Measurements from ENCODE around the gene BNIP3.
"Not testable (repeated sequence)": the region's sequence is repeated elsewhere in the genome, so short reads cannot be mapped to it uniquely, and the experiment has no call there.

Gene BNIP3

DNA sequence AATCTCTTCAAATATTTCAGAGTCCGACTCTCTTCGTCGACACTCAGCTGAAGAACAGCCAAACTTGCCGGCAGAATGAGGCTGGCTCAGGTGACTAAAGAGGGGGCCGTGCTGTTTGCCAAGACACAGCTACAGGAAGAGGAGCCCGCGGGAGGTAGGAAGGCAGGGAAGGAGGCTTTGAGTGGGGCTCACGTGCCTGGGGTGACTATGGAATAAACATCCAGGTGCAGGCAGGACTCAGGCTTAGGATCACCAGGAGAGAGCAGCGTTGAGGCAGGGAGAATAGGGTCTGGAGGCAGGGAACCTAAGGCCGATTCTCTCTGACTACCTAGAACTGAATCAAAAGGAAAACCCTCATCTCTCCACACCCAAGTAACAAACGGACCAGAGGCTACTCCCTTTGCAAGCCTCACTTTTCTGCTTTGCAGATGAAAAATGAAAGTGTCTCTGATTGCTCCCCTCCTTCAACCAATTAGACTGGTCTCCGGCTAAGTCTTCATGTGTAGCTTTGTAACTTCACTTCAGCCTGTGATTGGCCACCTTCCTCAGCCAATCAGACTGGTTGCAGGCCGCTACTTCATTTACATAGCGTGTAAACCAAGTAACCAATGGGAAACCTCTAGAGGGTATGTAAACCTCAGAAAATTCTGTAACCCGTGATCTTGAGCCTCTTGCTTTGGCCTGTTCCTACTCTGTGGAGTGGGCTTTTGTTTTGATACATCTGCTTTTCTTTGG, 19.7 kb upstream of the BNIP3 start:
- DNase-seq (ENCODE audit: low spot score) = no peak

DNA sequence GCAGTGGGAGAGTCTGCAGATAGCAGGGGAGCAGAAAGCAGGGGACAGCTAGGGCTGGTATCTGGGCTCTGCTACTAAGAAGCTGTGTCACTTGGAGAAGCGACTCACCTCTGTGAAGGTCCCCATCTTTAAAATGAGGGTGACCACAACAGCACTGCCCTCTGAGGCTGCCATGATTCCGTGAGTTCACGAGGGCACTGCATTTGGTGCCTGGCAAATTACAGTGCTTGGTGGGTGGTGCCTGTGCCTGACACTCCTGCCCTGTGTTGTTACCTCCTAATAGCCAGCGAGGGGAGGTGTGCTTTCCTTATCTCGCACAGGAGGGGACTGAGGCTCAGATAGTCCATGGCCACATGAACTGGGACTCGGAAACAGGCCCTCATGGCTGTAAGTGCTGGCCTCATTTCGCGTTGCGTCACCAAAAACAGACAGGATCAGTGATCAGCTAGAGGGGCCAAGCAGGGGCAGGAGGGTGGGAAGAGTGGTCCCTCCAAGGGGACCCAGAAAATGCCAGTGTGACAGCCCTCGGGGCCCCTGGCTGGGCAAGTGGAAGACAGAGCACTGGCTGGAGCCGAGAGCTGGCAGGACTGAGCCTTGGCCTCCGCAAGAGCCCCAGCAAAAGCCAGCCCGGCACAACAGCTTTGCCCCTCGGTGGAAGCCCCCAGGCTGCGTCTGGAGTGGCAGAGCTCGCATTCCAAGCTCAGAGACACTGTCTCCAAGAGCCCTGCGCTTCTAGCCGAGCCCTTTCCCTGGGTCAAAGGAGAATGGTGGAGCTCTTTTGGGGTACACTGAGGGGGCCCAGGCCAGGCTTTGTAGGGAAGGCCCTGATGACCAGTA, 17.3 kb upstream of the BNIP3 start:
- no peak for DNase-seq (ENCODE audit: low spot score)

- DNase-seq (ENCODE audit: low spot score) = no peak
These were observed 16.5 kb upstream of the BNIP3 start for GRCh38 chr10:131998050-131998844.

- peak; percentile 80 for DNase-seq (ENCODE audit: low spot score)
These were observed 15.8 kb upstream of the BNIP3 start for GRCh38 chr10:131997366-131998049.

DNA sequence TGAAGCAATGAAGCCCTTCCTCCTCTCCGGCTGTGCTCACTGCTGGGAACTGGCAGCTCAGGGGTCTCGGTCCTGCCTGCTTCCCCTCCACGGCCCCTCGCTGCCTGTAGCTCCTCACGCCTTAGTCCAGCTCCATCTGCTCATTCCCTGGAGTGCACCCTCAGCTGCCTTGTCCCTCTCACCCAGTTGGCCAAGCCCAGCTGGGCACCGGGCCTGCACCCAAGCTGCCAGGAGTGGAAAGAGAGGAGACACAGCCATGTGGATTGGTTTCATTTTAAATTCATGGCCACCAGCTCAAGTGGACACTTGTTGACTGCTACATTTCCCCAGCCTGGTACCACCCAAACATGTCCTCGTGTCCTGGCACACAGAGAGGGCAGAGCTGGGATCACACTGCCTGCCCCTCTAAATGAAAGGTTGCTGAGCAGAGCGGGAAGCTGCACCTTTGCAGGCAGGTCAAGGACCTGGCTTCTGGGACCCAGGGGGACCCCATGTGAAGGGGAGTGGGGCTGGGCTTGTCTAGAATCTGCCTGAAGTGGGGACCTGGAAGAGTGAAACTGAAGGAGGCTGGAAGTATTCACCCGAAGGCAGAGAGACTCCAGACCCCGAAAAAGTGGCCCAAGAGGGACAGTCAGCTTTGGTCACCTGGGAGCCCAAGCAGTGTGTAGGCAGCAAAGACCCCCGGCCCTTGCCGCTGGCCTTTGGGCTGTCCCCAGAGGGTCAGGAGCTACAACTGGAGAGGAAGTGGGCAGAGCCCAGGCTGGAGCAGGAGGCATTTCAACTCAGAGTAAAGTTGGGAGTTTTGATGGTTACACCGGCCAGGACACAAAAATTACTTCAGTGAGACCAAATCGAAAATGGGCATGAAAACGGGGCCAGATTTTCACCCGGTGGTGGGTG, 15.0 kb upstream of the BNIP3 start:
- DNase-seq (ENCODE audit: low spot score) = no peak

GRCh38 chr10:131994435-131994834, 12.7 kb upstream of the BNIP3 start:
- DNase-seq (ENCODE audit: low spot score) = no peak

DNA sequence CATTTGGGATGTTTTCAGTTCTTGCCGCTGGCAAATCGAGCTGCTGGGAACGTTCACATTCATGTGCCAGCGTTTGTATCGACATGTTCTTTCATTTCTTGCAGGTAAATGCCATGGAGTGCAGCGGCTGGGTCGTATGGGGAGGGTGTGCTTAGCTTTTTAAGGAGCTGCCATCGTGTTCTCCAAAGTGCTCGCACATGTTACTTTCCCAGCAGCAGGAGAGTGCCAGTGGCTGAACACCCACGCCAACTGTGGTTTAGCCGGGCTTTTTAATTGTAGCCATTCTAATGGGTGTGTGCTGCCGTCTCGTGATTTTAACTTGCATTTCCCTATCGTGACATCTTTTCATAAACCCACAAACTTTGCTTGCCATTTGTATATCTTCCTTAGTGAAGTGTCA, 11.6 kb upstream of the BNIP3 start:
- DNase-seq (ENCODE audit: low spot score) = no peak

GRCh38 chr10:131991726-131992125, 10.0 kb upstream of the BNIP3 start:
- DNase-seq (ENCODE audit: low spot score) = no peak

DNA sequence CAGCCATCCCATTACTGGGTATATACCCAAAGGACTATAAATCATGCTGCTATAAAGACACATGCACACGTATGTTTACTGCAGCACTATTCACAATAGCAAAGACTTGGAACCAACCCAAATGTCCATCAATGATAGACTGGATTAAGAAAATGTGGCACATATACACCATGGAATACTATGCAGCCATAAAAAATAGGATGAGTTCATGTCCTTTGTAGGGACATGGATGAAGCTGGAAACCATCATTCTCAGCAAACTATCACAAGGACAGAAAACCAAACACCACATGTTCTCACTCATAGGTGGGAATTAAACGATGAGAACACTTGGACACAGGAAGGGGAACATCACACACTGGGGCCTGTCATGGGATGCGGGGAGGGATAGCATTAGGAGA, 6.1 kb upstream of the BNIP3 start:
- not testable (repeated sequence) for DNase-seq (ENCODE audit: low spot score)

DNA sequence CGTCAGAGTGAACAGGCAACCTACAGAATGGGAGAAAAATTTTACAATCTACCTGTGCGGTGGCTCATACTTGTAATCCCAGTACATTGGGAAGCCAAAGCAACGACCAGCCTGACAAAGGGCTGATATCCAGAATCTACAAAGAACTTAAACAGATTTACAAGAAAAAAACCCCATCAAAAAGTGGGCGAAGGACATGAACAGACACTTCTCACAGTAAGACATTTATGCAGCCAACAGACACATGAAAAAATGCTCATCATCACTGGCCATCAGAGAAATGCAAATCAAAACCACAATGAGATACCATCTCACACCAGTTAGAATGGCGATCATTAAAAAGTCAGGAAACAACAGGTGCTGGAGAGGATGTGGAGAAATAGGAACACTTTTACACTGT, 5.6 kb upstream of the BNIP3 start:
- not testable (repeated sequence) for DNase-seq (ENCODE audit: low spot score)

GRCh38 chr10:131986851-131987250, 5.1 kb upstream of the BNIP3 start:
- not testable (repeated sequence) for DNase-seq (ENCODE audit: low spot score)

DNA sequence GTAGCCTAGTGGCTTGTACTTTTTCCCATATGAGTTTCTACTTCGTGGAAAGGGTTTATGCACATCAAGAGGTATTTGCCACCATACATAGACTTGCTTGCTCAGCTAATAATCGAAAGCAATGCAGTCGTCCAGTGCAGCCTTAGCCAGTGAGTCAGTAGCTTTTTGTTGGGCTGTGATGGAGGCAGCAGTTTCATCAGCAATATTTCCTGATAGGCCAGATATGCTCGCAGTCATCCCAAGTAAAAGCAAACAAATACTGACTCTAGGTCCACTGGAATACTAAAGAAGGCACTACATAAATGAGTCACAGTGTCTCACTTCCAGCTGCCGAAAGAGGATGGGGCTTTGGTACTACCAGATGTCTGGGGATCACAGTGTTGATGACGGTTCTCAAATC, 2.1 kb upstream of the BNIP3 start:
- DNase-seq (ENCODE audit: low spot score) = peak; percentile 55

DNA sequence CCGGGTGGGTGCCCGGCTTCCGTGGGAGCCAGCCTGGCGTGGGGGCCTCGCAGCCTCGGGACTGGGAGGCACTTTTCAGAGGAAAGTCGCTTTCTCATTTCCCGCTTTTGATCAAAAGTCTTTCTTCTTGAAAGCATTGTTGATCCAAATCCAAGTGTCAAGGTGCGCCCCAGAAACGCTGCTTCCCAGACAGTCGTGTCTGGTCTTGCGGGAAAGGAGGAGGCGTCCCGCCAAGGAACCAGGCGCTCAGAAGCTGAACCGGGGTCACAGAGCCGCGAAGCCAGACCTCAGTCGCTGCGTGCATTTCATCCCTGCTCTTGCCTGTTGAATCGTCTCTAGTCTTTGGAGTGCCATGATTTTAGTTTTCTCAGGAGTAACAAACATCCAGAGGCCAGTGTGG, 1.1 kb upstream of the BNIP3 start:
- no peak for DNase-seq (ENCODE audit: low spot score)

DNA sequence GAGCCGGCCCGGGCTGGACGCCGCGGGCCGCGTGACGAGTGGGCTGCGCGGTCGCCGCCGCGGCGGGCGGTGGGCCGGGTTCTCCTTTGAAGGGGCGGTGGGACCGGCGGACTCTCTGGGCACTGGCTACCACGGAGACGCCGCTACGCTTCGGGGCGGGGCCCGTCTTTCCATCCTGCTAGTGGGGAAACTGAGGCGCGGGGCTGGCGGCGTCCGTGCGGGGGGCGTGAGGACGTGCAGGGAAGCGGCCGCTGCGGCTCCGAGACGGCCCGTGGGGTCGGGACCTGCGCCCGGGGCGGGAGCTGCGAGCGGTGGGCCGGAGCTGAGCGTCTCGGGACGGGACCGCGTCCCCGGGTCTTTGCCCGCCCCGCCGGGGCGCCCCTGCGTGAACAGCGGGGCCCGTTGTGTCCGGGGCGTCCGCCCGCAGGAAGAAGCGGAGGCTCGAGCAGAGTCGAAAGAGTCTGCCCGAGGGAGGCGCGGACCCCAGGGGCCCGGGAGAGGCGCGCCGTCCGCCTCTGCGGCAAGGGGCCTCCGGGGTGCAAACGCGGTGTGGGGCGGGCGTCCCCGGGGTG, 548 bp upstream of the BNIP3 start:
- peak; percentile 43 for DNase-seq (ENCODE audit: low spot score)

DNA sequence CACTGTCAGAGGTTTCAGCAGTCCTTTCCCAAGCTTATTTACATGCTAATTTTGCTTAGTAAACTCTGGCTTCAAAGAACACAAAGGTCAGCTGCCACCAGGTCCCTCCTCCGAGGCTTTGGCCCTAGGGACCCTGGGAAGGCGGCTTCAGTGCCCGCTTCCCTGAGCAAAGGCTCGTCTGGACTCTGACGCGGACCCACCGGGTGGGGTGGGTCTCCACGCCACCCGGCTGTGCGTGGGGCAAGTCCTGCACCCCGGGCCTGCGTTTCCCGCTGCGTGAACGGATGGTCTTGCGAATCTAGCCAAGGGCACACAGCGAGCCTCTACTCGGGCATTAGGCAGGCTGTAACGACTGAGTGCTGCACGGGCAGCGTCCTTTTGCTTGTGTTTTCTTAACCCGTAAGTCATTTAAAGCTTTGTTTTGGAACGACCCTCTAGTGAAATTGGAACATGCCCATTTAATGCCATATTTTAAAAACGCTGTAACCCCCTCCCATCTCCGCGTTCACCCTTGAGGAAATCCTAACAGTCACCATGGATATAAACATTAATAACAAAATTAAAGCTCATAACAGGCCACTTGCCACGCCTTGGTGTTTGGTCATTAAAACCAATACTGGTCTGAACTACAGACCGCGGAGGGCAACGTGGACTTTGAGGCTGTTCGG, 828 bp downstream of the BNIP3 start:
- peak; percentile 44 for DNase-seq (ENCODE audit: low spot score)

GRCh38 chr10:131980321-131980720, 1.4 kb downstream of the BNIP3 start:
- no peak for DNase-seq (ENCODE audit: low spot score)

GRCh38 chr10:131979821-131980270, 1.9 kb downstream of the BNIP3 start:
- peak; percentile 77 for DNase-seq (ENCODE audit: low spot score)

GRCh38 chr10:131979336-131979735, 2.4 kb downstream of the BNIP3 start:
- DNase-seq (ENCODE audit: low spot score) = no peak

- DNase-seq (ENCODE audit: low spot score) = no peak
These were observed 2.9 kb downstream of the BNIP3 start for GRCh38 chr10:131978851-131979250.

DNA sequence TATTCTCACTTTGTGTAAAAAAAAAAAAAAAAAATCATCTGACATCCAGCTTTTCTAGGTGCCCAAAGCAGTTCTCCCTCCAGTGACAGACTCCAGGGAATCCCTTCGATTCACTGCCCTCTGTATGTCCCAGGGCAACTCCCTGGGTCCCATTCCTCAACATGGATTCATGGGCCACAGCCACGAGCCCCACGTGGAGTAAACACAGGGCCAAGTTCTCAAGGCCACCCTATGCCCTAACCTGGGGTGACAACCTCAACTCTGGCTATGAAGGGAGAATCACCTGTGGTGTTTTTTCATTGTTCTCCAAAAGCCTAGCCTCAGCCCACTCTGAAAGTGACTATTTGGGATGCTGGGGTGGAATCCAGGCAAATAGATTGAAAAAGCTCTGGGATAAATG, 3.4 kb downstream of the BNIP3 start:
- no peak for DNase-seq (ENCODE audit: low spot score)
